Gastrocnemius medialis (tissue), 4 donors: ENCODE data around the gene ZNF708. TPM values are rescaled to one million over a fixed set of nuclear protein-coding genes. Genes with fewer than 3 reads are reported as not detected.
"Not testable (repeated sequence)": the region's sequence is repeated elsewhere in the genome, so short reads cannot be mapped to it uniquely, and the experiment has no call there.

Experiments used
- ATAC-seq, 2 donors: fragments of 150-250 bp; one replicate each; pipeline ENCODE4 v1.9.1; 2016
- DNase-seq, 2 donors: peaks; one replicate each; pipeline ENCODE4 v3.0.0-alpha.2; 2019
- H3K27ac ChIP-seq, 4 donors: fragments of 200-600 bp; sonication (generic); 1 replicate in 1 of 4; 2 replicates in 3 of 4; pipeline ENCODE4 v1.5.1; 2016 to 2018; ENCODE audit warnings: mild to moderate bottlenecking in 2 of 4, moderate library complexity in 1 of 4
- H3K27me3 ChIP-seq, 3 donors: fragments of 200-600 bp; sonication (generic) in 2 of 3; 1 replicate in 1 of 3; 2 replicates in 2 of 3; pipeline versions ENCODE4 v1.5.1 to v1.6.0; 2016 to 2019; ENCODE audit warnings: mild to moderate bottlenecking in 1 of 3, moderate library complexity in 1 of 3
- H3K36me3 ChIP-seq, 2 donors: fragments of 200-600 bp; sonication (generic) in 1 of 2; one replicate each; pipeline ENCODE4 v1.5.1; 2017 to 2018
- H3K4me1 ChIP-seq, 2 donors: fragments of 200-600 bp; sonication (generic) in 1 of 2; one replicate each; pipeline ENCODE4 v1.5.1; 2016 to 2017; ENCODE audit warnings: mild to moderate bottlenecking in 2 of 2
- H3K4me3 ChIP-seq, 4 donors: fragments of 200-600 bp; sonication (generic) in 3 of 4; 1 replicate in 1 of 4; 2 replicates in 3 of 4; pipeline ENCODE4 v1.5.1; 2016 to 2019; ENCODE audit warnings: mild to moderate bottlenecking in 2 of 4
- H3K9me3 ChIP-seq, 3 donors: fragments of 200-600 bp; sonication (generic) in 2 of 3; 1 replicate in 1 of 3; 2 replicates in 2 of 3; pipeline ENCODE4 v1.5.1; 2016 to 2019
- CTCF ChIP-seq, 5 experiments: fragments of 450-650 bp in 3 of 5; fragments of 200-600 bp in 2 of 5; sonication (generic) in 2 of 5; IDR thresholded peaks in 4 of 5; conservative IDR thresholded peaks in 1 of 5; 1 replicate in 4 of 5; 2 replicates in 1 of 5; pipeline ENCODE4 v1.5.1; 2016 to 2019; ENCODE audit warnings: antibody characterized with exemption in 5 of 5, mild to moderate bottlenecking in 3 of 5, moderate library complexity in 3 of 5
- POLR2A ChIP-seq, 2 donors: fragments of 450-650 bp; IDR thresholded peaks; one replicate each; pipeline ENCODE4 v1.6.1; 2017; ENCODE audit warnings: antibody characterized with exemption in 2 of 2, mild to moderate bottlenecking in 2 of 2, moderate library complexity in 2 of 2
- in situ Hi-C, 4 donors: fragments of 200-750 bp; cut with MboI; loops; one replicate each; pipeline versions ENCODE4 v1.15.0 to v1.8.0; 2017; ENCODE audit warnings: low sequenced_read_pairs in 4 of 4
- intact Hi-C: fragments of 100-400 bp; cut with DNase I; formaldehyde crosslinking; loops from one replicate; pipeline ENCODE4 v1.15.1; 2023; ENCODE audit warnings: low total_unique reads
- total RNA-seq, 4 donors: library from RNA; depleted of rRNA; stranded (reverse); fragments of >200 nt; gene quantifications; one replicate each; pipeline versions ENCODE4 v1.1.0 to v1.2.3, GENCODE V29; 2016

The ZNF708 gene
- total RNA-seq, 4 donors from 2014 or later = 1.1 to 3.5 (median 3.1) TPM

- Histone ChIP-seq H3K36me3 (peaks cover 0 to 18% of the 10 kb centered on the region in 2 donors), H3K4me3 (no peak overlapping the region), H3K27me3 (no peaks in the 10 kb centered on the region), H3K9me3 (no peaks in the 10 kb centered on the region), H3K4me1 (peaks cover 3 to 5% of the 10 kb centered on the region in 2 donors), H3K27ac (no peak overlapping the region)
- DNase-seq = no peak
- in situ Hi-C loops (no loop called here), intact Hi-C loops (no loop called here)
- TF ChIP-seq CTCF (IDR thresholded peaks at IDR 0.05 in 4 of 5, conservative IDR thresholded peaks at IDR 0.05 in 1 of 5) = no peak
- no peak for TF ChIP-seq POLR2A (IDR thresholded peaks at IDR 0.05)
- no peak for ATAC-seq
Observed at GRCh38 chr19:21322528-21322927, 6.7 kb downstream of the ZNF708 start.

- no peak for ATAC-seq
- no peak for TF ChIP-seq POLR2A (IDR thresholded peaks at IDR 0.05)
- TF ChIP-seq CTCF (IDR thresholded peaks at IDR 0.05 in 4 of 5, conservative IDR thresholded peaks at IDR 0.05 in 1 of 5) = no peak
Observed at GRCh38 chr19:21321996-21322395, 7.2 kb downstream of the ZNF708 start.

GRCh38 chr19:21321134-21321533 is 8.1 kb downstream of the ZNF708 start:
- no peak for ATAC-seq
- intact Hi-C loops = no loop called here
- Histone ChIP-seq H3K4me1 (peaks cover 3 to 9% of the 10 kb centered on the region in 2 donors), H3K27ac (no peak overlapping the region), H3K36me3 (peaks cover 0 to 9% of the 10 kb centered on the region in 2 donors), H3K27me3 (no peaks in the 10 kb centered on the region), H3K9me3 (no peaks in the 10 kb centered on the region), H3K4me3 (no peak overlapping the region)
- in situ Hi-C loops = no loop called here
- TF ChIP-seq POLR2A (IDR thresholded peaks at IDR 0.05) = no peak
- TF ChIP-seq CTCF (IDR thresholded peaks at IDR 0.05 in 4 of 5, conservative IDR thresholded peaks at IDR 0.05 in 1 of 5) = no peak
- no peak for DNase-seq

More at GRCh38 chr19:21321996-21322395, 7.2 kb downstream of the ZNF708 start:
- in situ Hi-C loops = no loop called here
- Histone ChIP-seq H3K27ac (no peak overlapping the region), H3K27me3 (no peaks in the 10 kb centered on the region), H3K4me1 (peaks cover 3 to 9% of the 10 kb centered on the region in 2 donors), H3K4me3 (no peak overlapping the region), H3K9me3 (no peaks in the 10 kb centered on the region), H3K36me3 (peaks cover 0 to 17% of the 10 kb centered on the region in 2 donors)
- intact Hi-C loops = no loop called here
- DNase-seq = no peak

GRCh38 chr19:21317821-21318220 is 11.4 kb downstream of the ZNF708 start:
- DNase-seq (no peak), ATAC-seq (peak in 1 of 2 donors; percentile 30)
- intact Hi-C loops (no loop called here), in situ Hi-C loops (no loop called here)
- H3K4me1 ChIP-seq = peaks cover 3 to 9% of the 10 kb centered on the region in 2 donors
- no peaks in the 10 kb centered on the region for H3K9me3 ChIP-seq
- no peaks in the 10 kb centered on the region for H3K27me3 ChIP-seq
- peaks cover 0 to 6% of the 10 kb centered on the region in 2 donors for H3K36me3 ChIP-seq
- TF ChIP-seq CTCF (IDR thresholded peaks at IDR 0.05 in 4 of 5, conservative IDR thresholded peaks at IDR 0.05 in 1 of 5) (no peak), POLR2A (IDR thresholded peaks at IDR 0.05) (no peak)
- no peak overlapping the region for H3K4me3 ChIP-seq
- H3K27ac ChIP-seq = no peak overlapping the region

GRCh38 chr19:21314676-21315075 is 14.5 kb downstream of the ZNF708 start:
- DNase-seq = no peak
- H3K9me3 ChIP-seq = no peaks in the 10 kb centered on the region
- H3K4me1 ChIP-seq = peaks cover 3 to 9% of the 10 kb centered on the region in 2 donors
- no peaks in the 10 kb centered on the region for H3K36me3 ChIP-seq
- H3K27me3 ChIP-seq = no peaks in the 10 kb centered on the region
- H3K4me3 ChIP-seq = no peak overlapping the region
- intact Hi-C loops = no loop called here
- no peak for ATAC-seq
- no peak for TF ChIP-seq POLR2A (IDR thresholded peaks at IDR 0.05)
- TF ChIP-seq CTCF (IDR thresholded peaks at IDR 0.05 in 4 of 5, conservative IDR thresholded peaks at IDR 0.05 in 1 of 5) = no peak
- in situ Hi-C loops = no loop called here
- H3K27ac ChIP-seq = no peak overlapping the region

- in situ Hi-C loops, H3K36me3 ChIP-seq, H3K4me3 ChIP-seq, intact Hi-C loops, H3K27me3 ChIP-seq, H3K9me3 ChIP-seq, ATAC-seq, H3K27ac ChIP-seq, H3K4me1 ChIP-seq, DNase-seq: not testable (repeated sequence)
Observed at GRCh38 chr19:21312807-21313206, 16.4 kb downstream of the ZNF708 start.
